GM19455 (cell line): ENCODE results near the gene NEXMIF.
"Not testable (repeated sequence)": the region's sequence is repeated elsewhere in the genome, so short reads cannot be mapped to it uniquely, and the experiment has no call there.

ENCODE experiments used
- ATAC-seq: cut with Tn5 transposase; IDR thresholded peaks from one replicate; pipeline ENCODE4 v1.9.1; 2021; ENCODE audit not compliant: unreplicated experiment

NEXMIF gene

DNA sequence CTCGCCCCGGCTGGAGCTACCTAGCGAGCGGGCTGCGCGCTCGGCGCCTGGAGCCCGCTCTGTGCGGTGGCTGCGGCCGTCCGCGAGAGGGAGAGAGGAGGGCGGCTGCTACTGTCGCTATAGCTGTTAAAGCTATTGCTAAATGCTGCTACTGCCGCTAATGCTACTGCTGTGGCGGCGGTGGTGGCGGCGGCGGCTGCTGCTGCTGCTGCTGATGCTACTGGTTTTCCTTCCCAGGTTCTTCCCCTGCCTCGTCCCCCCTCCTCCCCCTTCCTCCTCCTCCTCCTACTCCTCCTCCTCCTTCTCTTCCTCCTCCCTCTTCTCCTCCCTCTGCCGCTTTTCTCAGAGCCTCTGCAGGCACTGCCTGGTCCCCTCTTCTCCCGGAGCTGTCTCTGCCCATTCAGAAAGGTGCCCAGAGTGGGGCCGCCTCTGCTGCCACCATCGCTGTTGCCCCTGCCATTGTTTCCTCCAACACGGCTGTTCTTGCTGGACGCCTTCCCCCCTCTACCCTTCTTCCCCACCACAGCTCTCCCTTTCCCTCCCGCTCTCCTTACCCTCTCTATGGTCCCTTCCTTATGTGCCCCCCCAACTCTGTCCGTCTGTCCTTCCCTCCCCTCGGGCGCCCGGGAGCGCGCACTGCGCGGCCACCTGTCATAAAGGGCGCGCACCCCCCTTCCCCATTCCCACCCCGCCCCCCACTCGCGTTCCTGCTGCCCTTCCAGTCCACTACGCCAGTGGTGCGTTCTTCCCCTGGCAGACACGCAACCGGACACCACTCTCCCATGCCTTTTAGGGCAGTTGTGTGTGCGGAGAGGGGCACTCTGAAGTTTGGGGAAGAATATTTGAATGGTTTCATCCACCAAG lies at the start of gene NEXMIF:
Gene NEXMIF, minus strand, starts transcription at position 228 of the 864 bp plus-strand sequence.
- ATAC-seq: peak; percentile 69

DNA sequence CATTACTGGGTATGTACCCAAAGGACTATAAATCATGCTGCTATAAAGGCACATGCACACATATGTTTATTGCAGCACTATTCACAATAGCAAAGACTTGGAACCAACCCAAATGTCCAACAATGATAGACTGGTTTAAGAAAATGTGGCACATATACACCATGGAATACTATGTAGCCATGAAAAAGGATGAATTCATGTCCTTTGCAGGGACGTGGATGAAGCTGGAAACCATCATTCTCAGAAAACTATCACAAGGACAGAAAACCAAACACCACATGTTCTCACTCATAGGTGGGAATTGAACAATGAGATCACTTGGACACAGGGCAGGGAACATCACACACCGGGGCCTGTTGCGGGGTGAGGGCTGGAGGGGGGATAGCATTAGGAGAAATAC lies 36.7 kb upstream of the NEXMIF start:
- ATAC-seq: not testable (repeated sequence)

- ATAC-seq: no peak
Measured at GRCh38 chrX:74949717-74950116, 24.5 kb upstream of the NEXMIF start.

DNA sequence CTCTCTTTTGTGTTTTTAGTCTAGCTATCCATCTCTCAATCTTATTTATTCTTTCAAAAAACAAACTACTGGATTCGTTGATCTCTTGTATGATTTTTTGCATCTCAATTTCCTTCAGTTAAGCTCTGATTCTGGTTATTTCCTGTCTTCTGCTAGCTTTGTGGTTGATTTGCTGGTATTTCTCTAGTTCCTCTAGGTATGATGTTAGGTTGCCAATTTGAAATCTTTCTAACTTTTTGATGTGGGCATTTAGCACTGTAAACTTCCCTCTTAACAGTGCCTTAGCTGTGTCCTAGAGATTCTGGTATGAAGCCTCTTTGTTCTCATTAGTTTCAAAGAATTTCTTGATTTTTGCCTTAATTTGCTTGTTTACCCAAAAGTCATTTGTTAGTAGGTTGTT lies 15.2 kb upstream of the NEXMIF start:
- no peak for ATAC-seq

- ATAC-seq: no peak
Measured at GRCh38 chrX:74931214-74931613, 6.0 kb upstream of the NEXMIF start.

DNA sequence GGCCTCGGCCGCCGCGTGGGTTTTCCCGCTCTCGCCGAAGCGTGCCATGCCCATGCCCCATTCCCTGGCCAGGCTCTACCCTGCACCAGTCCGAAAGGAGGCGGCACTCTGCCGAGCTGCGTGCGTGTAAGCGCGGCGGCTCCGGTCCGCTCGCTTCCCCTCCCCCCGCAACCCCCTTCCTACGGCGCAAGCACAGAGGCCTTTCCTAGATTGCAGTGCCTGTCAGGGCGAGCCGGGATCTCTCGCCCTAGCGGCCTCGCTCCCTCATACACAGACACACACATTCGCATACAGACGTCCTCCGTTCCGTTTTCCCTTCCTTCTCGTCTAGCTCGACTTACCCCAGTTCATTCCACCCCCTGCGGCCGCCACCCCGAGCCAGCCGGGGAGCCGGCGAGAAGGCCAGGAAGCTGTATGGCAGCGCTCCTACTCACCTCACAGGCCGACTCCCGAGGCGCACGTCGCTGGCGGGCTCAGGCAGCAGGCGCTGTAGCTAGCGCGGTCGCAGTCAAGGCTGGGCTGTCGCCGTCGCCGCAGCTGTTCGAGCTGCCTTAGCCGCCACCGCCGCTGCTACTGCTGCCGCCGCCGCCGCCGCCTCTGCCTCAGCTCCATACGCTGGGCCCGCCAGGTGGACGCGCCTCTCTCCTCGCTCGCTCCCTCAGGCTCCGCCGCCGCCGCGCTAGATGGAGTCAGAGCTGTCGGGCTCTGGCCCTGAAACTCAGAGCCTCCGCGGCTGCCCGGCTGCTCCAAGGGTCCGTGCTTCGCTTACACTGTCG lies 615 bp downstream of the NEXMIF start:
- peak; percentile 56 for ATAC-seq

DNA sequence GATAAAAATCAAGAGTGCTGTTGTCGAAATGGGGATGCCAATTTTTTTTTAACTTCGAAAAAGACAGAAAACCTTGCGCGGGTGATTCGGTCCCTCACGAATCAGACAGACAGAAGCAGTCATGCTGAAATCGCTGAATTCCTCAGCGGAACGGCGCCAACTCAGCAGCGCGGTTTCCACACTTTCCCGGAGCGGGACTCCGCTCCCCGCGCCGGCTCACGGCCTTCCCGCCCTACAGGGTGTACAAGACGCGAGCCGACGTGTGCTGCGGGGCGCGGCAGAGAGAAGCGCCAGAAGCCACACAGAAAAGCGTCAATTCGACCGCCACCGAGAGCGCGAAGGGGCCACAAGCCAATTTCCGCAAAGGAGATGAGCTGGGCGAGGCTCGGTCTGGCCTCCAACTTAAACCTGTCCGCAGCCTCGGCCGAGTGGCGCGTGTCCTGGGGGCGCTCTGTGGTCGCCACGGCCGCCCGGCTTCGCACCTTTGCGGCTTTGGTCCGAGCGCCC lies 1.3 kb downstream of the NEXMIF start:
- peak; percentile 2 for ATAC-seq

GRCh38 chrX:74922922-74923543 lies 2.2 kb downstream of the NEXMIF start:
- no peak for ATAC-seq

- ATAC-seq: peak; percentile 50
Measured at GRCh38 chrX:74911494-74911893, 13.8 kb downstream of the NEXMIF start.

DNA sequence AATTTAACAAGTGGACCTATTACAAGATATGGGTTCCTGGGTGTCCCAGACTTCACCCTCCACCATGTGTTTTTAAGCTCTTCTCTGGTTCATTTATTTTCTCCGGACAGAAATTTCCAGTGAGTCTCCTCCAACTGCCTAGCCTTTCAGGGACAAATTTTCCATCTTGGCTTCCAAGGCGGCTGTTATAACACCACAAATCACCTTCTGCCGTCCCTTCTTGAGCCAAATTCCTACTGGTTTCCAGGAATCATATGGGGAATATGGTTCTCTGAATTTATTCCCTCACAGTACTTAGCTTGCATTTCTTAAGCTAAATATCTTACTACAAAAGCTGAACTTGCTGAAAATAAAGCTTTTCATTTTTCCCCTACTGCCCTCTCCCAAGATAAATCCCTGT lies 18.8 kb downstream of the NEXMIF start:
- ATAC-seq: no peak

DNA sequence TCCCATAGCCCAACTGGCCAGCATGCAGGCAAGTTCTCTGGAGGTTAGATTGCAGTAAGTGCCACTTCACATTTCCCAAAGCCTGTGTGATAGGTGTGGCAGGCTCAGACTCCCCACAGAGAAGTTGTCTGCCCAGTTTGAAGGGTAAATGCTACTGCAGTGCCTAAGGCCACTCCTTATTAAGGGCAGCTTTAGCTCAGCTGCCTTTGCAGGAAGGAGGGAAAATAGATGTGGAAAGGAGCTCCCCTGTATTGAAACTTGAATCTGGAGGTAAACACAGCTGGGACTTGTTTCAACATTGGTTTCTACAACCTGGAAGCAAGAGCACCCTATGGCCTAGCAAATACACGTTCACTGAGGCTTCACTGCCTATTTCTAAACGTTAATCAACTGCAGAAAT lies 22.4 kb downstream of the NEXMIF start:
- ATAC-seq: no peak

DNA sequence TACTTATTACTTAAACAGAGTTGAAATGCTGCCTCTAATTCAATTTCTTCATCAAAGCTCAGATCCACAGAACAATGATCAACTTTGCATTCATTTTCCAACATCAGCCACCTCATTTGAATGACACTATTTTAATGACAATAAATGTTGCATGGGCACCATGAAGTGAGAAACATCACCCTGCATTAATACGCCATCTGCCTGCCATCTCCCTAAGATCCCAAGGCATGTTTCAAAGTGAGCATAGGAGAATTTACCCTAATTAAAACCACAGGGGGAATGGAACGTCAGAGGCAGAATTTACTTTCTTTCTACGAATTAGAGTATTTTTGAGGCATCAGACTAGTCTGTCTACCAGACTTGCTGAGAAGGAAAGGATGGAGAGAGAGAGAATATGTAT lies 32.7 kb downstream of the NEXMIF start:
- ATAC-seq: no peak

DNA sequence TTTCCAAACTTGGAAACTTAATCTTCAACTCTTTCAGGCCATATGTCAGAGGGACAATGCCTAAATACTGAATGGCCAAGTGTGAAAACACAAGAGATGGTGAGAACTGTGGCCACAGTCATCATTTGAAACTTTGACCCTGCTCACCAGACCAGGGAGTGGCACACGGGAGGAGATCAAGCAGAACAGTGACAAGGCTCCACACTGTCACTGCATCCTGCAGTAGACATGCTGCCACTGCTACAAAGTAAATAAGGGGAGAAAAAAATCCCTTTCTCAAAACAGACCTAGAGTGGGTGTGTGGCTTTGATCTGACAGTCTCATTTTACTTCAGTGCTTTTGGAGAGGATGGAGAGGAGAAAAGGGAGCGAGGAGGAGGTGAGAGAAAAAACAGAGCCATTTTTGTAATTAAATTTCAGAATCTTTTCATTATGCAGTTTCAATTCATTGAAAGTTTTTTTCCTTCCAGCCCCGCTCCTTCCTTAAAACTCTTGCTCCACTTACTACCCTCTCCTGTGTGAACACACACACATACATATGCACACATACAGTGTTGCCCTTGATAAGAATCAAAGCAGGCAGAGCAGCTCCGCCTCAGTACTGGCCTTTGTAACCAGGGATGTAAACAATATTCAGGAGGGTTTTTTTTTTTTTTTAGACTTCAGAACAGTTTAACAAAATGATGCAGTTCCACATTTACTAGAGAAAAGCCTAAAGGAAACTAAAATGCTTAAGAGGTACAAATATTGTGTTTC lies 34.4 kb downstream of the NEXMIF start:
- peak; percentile 89 for ATAC-seq

GRCh38 chrX:74882383-74882782 lies 42.9 kb downstream of the NEXMIF start:
- ATAC-seq: not testable (repeated sequence)

GRCh38 chrX:74865725-74866124 lies 59.5 kb downstream of the NEXMIF start:
- no peak for ATAC-seq

DNA sequence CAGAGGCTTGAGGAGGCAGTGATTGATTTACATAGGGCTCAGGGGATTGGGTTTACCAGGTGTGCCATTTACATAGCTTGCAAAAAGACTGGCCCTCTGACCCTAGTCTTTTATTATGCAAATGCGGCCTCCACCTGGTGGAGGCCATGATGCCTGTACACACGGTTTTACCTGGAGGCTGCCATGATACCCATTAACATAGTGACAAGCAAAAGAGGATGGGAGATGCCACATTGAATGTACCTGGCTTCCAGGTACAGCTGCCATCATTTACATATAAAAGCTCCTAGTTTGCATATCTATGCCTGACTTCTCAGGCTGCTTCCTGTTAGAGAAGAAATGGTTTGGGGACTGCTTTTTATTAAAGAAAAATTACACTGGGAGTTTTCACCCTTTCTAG lies 72.0 kb downstream of the NEXMIF start:
- ATAC-seq: no peak

DNA sequence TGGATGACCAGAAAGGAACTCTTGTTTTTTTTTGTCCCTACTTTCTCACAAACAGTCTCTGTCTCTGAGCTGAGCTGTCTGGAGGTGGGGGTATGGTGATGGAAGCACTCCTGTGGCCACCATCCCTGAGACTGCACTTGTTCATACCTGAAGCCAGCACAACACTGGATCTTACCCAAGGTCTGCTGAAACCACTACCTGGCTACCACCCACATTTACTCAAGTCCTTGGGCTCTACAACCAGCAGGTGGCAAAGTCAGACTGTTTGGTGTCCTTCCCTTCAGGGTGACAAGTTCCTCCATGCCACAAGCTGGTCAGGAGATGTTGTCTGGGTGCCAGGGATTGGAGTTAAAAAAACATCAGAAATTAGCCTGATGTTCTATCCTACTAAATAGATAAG lies 89.7 kb downstream of the NEXMIF start:
- no peak for ATAC-seq

DNA sequence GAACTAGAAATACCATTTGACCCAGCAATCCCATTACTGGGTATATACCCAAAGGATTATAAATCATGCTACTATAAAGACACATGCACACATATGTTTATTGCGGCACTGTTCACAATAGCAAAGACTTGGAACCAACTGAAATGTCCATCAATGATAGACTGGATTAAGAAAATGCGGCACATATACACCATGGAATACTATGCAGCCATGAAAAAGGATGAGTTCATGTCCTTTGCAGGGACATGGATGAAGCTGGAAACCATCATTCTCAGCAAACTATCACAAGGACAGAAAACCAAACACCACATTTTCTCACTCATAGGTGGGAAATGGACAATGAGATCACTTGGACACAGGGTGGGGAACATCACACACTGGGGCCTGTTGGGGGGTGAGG lies 105.5 kb downstream of the NEXMIF start:
- ATAC-seq: not testable (repeated sequence)

DNA sequence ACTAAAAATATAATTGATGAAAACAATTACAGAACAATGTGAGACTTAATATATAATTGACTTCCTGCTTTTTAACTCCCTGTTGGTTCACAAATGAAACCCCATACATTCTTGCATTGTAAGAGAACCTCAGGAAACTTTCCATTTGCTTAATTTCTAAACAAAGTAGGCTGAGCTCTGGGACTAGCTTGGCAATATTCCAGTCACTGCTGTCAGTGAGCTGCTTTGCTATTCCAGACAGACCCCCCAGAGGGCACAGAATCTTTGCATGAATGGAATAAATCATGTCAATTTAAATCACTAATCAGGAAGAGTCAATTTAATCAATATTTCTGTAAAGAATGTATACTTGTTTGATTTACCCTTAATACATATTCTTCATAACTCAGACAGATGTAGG lies 110.6 kb downstream of the NEXMIF start:
- no peak for ATAC-seq

GRCh38 chrX:74804574-74804973 lies 120.7 kb downstream of the NEXMIF start:
- no peak for ATAC-seq

GRCh38 chrX:74800062-74800461 lies 125.2 kb downstream of the NEXMIF start:
- ATAC-seq: no peak
